ENCODE data around the gene MAP3K14.

Gene MAP3K14

GRCh38 chr17:45225051-45225700 lies 91.6 kb downstream of the MAP3K14 start:
- DNase-seq (ENCODE audit: low read depth in 1 of 2, low spot score in 1 of 2) = peak in 1 of 2 experiments; percentile 5
- in situ Hi-C loops (cut with HindIII; ENCODE audit: low pct_unique_long_range_greater_than_20kb, low sequenced_read_pairs) = no loop called here
- TF ChIP-seq JUND (IDR thresholded peaks at IDR 0.05; ENCODE audit: low read depth) = no peak

DNA sequence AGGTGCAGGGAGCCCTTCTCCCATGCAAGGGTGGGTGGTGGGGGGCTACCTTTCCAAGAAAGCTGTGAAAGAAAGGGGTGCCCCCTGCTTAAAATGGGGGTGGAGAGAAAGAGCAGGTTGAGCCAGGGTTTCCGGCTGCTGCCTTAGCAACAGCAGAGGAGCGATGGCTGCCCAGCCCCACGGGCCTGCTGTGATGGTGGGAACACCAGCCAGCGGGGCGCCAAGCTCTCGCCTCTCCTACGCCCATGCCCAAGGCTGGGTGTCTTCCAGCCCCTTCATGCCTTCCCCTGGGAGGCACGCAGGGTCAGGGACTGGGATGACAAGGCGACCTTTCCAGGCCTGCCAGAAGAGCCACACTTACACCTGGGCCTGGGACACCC lies 92.2 kb downstream of the MAP3K14 start:
- no peak for TF ChIP-seq JUND (IDR thresholded peaks at IDR 0.05; ENCODE audit: low read depth)
- in situ Hi-C loops (cut with HindIII; ENCODE audit: low pct_unique_long_range_greater_than_20kb, low sequenced_read_pairs) = no loop called here
- peak in 1 of 2 experiments; percentile 7 for DNase-seq (ENCODE audit: low read depth in 1 of 2, low spot score in 1 of 2)

- TF ChIP-seq JUND (IDR thresholded peaks at IDR 0.05; ENCODE audit: low read depth) = no peak
- in situ Hi-C loops (cut with HindIII; ENCODE audit: low pct_unique_long_range_greater_than_20kb, low sequenced_read_pairs) = no loop called here
- DNase-seq (ENCODE audit: low read depth in 1 of 2, low spot score in 1 of 2) = peak; percentile 26 to 36
Measured at GRCh38 chr17:45223539-45224528, 93.0 kb downstream of the MAP3K14 start.

DNA sequence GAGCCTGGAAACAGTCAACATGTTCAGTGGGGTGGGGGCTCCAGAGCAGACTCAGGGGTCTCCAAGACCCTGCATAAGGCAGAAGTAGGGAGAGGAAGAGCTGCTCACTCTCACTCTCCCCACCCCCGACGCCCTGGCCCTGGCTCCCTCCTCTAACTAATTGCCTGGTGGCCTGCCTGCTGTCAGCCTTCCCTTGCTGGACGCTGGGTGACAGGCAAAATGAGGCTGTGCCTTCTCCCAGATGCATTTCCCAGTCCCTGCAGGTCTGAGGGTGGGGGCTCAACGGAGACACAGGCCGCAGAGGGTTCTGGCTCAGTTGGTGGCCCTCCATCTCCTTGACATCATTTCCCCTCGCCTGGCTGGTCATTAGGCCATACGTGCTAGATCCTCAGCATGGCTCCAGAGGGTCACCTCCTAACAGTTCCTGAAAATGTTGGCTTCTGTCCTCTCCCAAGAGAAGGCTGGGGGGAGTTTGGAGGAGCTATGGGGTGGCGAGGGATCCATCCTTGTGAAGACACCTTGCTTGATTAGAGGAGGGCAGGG lies 93.8 kb downstream of the MAP3K14 start:
- TF ChIP-seq JUND (IDR thresholded peaks at IDR 0.05; ENCODE audit: low read depth) = no peak
- DNase-seq (ENCODE audit: low read depth in 1 of 2, low spot score in 1 of 2) = peak in 1 of 2 experiments; percentile 16
- in situ Hi-C loops (cut with HindIII; ENCODE audit: low pct_unique_long_range_greater_than_20kb, low sequenced_read_pairs) = no loop called here

DNA sequence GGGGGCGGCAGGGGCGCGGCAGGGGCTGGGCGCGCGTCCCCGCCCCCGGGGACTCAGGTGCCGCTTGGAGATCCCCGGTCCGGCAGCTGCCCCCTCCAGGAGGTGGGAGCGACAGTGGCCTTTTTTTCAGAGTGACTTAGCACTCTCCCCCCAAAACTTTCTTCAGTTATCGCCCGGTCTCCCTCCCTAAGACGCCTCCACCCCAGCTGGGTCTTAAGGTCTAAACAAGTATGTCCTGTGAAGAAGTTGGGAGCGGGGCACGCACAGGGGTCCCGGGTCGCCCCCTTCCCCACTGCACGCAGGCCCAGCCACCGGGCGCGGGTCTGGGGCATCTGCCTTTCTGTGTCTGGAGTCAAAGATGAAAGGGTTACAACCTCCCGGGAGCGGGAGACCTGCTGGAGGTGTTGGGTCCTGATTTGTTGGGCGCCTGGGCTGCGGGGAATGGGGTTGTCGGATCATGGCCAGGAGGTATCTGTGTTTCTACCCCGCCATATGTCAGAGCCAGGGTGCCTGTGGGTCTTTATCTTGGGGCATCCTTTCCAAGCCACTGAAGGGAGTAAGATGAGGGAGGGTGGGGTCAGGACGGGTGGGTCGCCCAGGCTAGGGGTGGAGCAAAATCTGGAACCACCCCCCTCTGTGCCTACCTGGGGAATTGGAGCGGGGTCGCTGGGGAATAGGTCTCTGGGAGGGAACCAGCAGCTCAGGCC lies 94.4 kb downstream of the MAP3K14 start:
- TF ChIP-seq JUND (IDR thresholded peaks at IDR 0.05; ENCODE audit: low read depth) = no peak
- in situ Hi-C loops (cut with HindIII; ENCODE audit: low pct_unique_long_range_greater_than_20kb, low sequenced_read_pairs) = no loop called here
- DNase-seq (ENCODE audit: low read depth in 1 of 2, low spot score in 1 of 2) = peak in 1 of 2 experiments; percentile 3

DNA sequence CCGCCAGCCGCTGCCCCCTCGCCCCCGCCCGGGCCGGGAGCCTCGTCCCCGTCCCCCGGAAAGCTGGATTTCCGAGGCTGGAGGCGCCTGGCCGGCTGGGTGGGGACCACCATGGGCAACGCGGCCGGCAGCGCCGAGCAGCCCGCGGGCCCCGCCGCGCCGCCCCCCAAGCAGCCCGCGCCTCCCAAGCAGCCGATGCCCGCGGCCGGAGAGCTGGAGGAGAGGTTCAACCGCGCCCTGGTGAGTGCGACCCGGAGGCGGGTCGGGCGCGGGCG lies 94.9 kb downstream of the MAP3K14 start:
- no peak for TF ChIP-seq JUND (IDR thresholded peaks at IDR 0.05; ENCODE audit: low read depth)
- in situ Hi-C loops (cut with HindIII; ENCODE audit: low pct_unique_long_range_greater_than_20kb, low sequenced_read_pairs) = no loop called here
- DNase-seq (ENCODE audit: low read depth in 1 of 2, low spot score in 1 of 2) = peak in 1 of 2 experiments; percentile 17

DNA sequence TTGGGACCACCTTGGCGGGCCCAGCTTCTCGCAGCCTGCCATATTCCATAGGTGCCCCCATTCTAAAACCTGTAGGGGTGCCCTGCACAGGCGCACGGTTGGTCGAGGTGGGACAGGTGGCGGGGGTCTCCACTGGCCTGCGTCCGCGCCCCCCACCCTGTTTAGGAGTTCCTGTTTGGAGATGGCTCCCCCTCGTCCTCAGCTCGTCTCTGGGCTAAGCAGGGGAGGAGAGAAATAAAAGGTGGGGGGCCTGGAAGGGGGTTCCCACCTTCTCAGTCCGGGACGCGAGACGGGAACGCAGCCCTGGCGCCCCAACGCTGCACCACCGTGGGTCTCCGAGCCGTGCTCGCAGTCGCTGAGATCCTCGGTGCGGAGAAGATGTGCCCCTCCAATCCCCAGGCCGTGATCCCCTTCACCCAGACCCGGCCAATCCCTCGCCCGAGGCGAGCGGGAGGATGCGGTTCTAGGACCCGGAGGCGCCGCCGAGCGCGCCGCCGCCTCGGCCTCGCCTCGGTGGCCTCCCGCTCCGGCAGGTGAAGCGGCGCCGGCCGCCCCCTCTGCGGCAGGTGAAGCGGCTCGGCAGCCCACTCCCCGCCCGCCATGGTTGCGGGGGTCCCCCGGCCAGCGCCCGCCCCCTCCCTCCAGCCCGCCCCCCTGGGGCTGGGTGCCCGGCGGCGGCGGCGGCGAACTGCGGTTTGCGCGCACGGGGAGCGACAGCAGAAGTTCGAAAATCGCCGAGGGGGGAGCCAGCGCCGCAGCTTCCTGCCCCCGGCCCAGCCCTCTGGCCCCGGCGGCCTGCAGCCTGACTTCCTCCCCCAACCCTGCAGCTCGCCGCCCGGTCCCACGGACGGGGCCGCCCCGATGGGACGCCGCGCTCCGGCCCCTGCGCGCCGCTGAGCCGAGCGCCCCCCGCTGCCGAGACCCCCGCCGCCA lies 95.5 kb downstream of the MAP3K14 start, which contains the start of gene FMNL1:
Gene FMNL1, plus strand, starts transcription at position 805 of the 933 bp plus-strand sequence. CDS start 240 bp downstream, outside the sequence.
- in situ Hi-C loops (cut with HindIII; ENCODE audit: low pct_unique_long_range_greater_than_20kb, low sequenced_read_pairs) = no loop called here
- DNase-seq (ENCODE audit: low read depth in 1 of 2, low spot score in 1 of 2) = peak in 1 of 2 experiments; percentile 56
- TF ChIP-seq JUND (IDR thresholded peaks at IDR 0.05; ENCODE audit: low read depth) = no peak

GRCh38 chr17:45220079-45220478 lies 96.7 kb downstream of the MAP3K14 start:
- in situ Hi-C loops (cut with HindIII; ENCODE audit: low pct_unique_long_range_greater_than_20kb, low sequenced_read_pairs) = no loop called here
- TF ChIP-seq JUND (IDR thresholded peaks at IDR 0.05; ENCODE audit: low read depth) = no peak
- DNase-seq (ENCODE audit: low read depth in 1 of 2, low spot score in 1 of 2) = peak in 1 of 2 experiments; percentile 2

GRCh38 chr17:45218895-45219661 lies 97.7 kb downstream of the MAP3K14 start:
- peak; percentile 81 to 89 for DNase-seq (ENCODE audit: low read depth in 1 of 2, low spot score in 1 of 2)
- in situ Hi-C loops (cut with HindIII; ENCODE audit: low pct_unique_long_range_greater_than_20kb, low sequenced_read_pairs) = no loop called here
- no peak for TF ChIP-seq JUND (IDR thresholded peaks at IDR 0.05; ENCODE audit: low read depth)
